ENCODE results near the gene RNF19B. TPM values are rescaled to one million over a fixed set of nuclear protein-coding genes. Genes with fewer than 3 reads are reported as not detected.

The RNF19B gene
- total and polyA plus RNA-seq, 4 donors = 13.6 to 35.5 (median 27.7) TPM

DNA sequence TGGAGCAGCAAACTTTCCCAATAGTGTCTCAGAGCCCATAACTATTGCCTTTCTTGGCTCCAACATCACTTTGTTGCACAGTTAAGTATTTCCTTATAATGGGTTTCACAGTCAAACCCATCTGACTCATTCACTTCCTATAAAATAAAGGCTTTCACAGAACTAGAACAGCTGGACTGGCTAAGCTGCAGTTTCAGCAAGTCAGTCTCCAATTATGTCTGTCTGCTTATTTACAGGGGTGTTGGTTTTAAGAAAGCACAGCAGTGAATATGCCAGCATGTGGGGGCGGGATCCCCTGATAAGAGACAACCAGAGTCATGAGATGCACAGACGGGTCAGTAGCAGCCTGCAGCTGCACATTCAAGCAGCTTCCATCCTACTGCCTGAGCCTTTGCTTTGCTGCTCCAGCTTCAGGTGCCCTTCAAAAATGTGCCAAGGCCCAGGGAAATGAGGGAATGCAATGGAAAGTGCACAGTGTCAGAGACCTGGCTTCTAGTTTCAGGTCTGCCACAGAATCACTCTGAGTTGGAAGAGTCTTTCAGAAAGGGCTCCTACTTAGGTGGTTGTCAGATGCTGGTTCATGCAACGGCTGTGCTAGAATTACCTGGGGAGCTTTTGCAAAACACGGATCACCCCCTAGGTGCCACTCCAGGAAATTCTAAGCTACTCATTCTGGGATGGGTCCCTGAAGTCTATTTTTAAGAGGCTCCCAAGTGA lies 24.8 kb downstream of the RNF19B start:
- 70% methylated on average over 4 of the region's 4 CpGs for WGBS (ENCODE audit: insufficient coverage)
- no peaks in the 10 kb centered on the region for H3K27me3 ChIP-seq (ENCODE audit: control insufficient read depth, insufficient read depth, low read length)
- peaks cover 61% of the 10 kb centered on the region for H3K36me3 ChIP-seq (ENCODE audit: control insufficient read depth, insufficient read depth, low read length)
- no peaks in the 10 kb centered on the region for H3K9me3 ChIP-seq (ENCODE audit: control insufficient read depth, insufficient read depth, low read length)
- no peak overlapping the region for H3K4me3 ChIP-seq (ENCODE audit: low read depth, low read length)
- H3K4me1 ChIP-seq (ENCODE audit: control insufficient read depth, insufficient read depth, low read length) = no peaks in the 10 kb centered on the region
- no peak overlapping the region for H3K27ac ChIP-seq (ENCODE audit: low read depth, low read length)
- DNase-seq (ENCODE audit: low read depth in 4 of 6, low spot score in 6 of 6) = peak in 2 of 6 donors; percentile 18 to 43

DNA sequence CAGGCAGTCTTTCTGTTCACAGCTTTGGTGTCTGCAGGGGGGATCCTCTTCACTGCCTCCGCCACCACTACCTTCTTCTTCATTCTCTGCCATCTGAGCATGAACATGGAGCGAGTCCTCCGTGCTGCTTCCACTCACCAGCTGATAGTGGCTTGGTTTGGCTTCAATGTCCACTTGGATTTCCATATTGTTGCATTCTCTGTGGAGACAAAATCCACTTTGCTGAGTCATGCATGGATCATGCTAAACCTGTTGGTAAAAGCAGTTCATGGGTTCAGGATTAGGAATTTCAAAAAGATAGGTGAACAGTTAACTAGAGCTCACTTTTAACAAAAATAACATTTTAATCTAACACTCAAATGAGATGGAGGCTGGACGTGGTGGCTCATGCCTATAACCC lies 27.5 kb downstream of the RNF19B start:
- DNase-seq (ENCODE audit: low read depth in 4 of 6, low spot score in 6 of 6) = no peak
- H3K4me1 ChIP-seq (ENCODE audit: control insufficient read depth, insufficient read depth, low read length) = peaks cover 3% of the 10 kb centered on the region
- peaks cover 42% of the 10 kb centered on the region for H3K36me3 ChIP-seq (ENCODE audit: control insufficient read depth, insufficient read depth, low read length)
- no peaks in the 10 kb centered on the region for H3K27me3 ChIP-seq (ENCODE audit: control insufficient read depth, insufficient read depth, low read length)
- H3K9me3 ChIP-seq (ENCODE audit: control insufficient read depth, insufficient read depth, low read length) = no peaks in the 10 kb centered on the region
- no peak overlapping the region for H3K27ac ChIP-seq (ENCODE audit: low read depth, low read length)
- WGBS (ENCODE audit: insufficient coverage) = 95% methylated on average over 3 of the region's 4 CpGs
- no peak overlapping the region for H3K4me3 ChIP-seq (ENCODE audit: low read depth, low read length)

DNA sequence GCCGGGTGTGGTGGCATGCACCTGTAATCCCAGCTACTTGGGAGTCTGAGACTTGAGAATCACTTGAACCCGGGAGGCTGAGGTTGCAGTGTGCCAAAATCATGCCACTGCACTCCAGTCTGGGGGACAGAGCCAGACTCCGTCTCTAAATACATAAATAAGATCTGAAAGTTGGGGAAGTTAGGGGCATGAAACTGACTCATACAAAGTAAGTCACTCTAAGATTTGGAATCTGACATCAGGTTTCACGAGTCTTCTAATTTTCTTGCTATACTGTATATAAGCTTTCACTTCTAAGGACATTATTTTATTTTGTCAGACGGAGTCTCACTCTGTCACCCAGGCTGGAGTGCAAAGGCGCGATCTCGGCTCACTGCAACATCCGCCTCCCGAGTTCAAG lies 30.1 kb downstream of the RNF19B start:
- Histone ChIP-seq H3K36me3 (ENCODE audit: control insufficient read depth, insufficient read depth, low read length) (peaks cover 25% of the 10 kb centered on the region), H3K4me3 (ENCODE audit: low read depth, low read length) (no peak overlapping the region), H3K27ac (ENCODE audit: low read depth, low read length) (no peak overlapping the region), H3K27me3 (ENCODE audit: control insufficient read depth, insufficient read depth, low read length) (no peaks in the 10 kb centered on the region), H3K9me3 (ENCODE audit: control insufficient read depth, insufficient read depth, low read length) (no peaks in the 10 kb centered on the region), H3K4me1 (ENCODE audit: control insufficient read depth, insufficient read depth, low read length) (peaks cover 3% of the 10 kb centered on the region)
- DNase-seq (ENCODE audit: low read depth in 4 of 6, low spot score in 6 of 6) = no peak
- WGBS (ENCODE audit: insufficient coverage) = 94% methylated on average over 8 of the region's 10 CpGs

DNA sequence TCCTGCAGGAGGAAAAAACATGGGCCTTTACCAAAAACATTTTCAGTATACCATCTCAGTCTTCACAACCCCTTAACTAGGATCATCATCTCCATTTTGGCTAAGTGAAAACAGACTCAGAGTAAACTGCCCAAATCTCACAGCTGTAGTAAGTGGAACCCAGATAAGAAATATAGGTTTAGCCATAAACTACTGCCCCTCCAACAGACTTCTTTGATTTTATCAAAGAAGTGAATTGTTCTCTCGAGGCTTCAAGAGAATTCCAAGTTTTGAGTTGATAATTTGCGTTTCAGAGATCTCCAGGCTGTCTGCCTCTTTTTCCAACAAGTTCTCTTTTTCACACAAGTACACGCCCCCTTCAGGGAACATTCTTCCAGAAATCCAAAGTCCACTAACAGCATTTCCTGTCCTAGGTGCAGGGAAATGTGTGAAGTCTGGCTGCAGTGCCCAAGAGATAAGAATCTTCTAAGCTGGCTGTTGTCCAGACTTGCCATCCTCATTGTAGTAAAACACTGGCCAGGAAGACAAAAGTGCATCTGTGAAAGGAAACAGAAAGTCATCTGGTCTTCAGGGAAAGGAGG lies 30.8 kb downstream of the RNF19B start:
- Histone ChIP-seq H3K27ac (ENCODE audit: low read depth, low read length) (peak overlapping the region; percentile 18), H3K36me3 (ENCODE audit: control insufficient read depth, insufficient read depth, low read length) (peaks cover 25% of the 10 kb centered on the region), H3K4me3 (ENCODE audit: low read depth, low read length) (no peak overlapping the region), H3K27me3 (ENCODE audit: control insufficient read depth, insufficient read depth, low read length) (no peaks in the 10 kb centered on the region), H3K4me1 (ENCODE audit: control insufficient read depth, insufficient read depth, low read length) (peaks cover 3% of the 10 kb centered on the region), H3K9me3 (ENCODE audit: control insufficient read depth, insufficient read depth, low read length) (no peaks in the 10 kb centered on the region)
- peak in 1 of 6 donors; percentile 24 for DNase-seq (ENCODE audit: low read depth in 4 of 6, low spot score in 6 of 6)
- no CpG with 5 or more reads among the region's 3 CpGs for WGBS (ENCODE audit: insufficient coverage)

DNA sequence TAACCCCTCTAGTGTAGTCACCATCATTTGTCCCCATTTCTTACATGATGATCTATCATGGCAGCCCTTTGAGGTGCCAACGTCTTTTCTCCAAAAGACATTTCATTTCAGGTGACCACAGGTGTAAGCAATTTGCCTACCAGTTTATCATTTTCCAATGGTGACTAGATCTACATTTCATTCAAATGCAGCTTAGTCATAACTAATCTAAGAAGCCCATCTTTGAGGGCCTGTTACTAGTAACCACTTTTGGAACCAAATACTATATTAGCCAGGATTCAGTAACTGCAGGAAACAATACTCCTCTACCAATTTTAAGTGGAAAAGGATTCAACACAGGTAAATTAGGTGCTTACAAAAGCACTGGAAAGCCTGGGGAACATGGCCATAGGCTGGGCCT lies 32.8 kb downstream of the RNF19B start:
- H3K9me3 ChIP-seq (ENCODE audit: control insufficient read depth, insufficient read depth, low read length) = no peaks in the 10 kb centered on the region
- H3K36me3 ChIP-seq (ENCODE audit: control insufficient read depth, insufficient read depth, low read length) = peaks cover 14% of the 10 kb centered on the region
- WGBS (ENCODE audit: insufficient coverage) = 86% methylated on average over 1 of the region's 1 CpG
- no peak for DNase-seq (ENCODE audit: low read depth in 4 of 6, low spot score in 6 of 6)
- H3K4me3 ChIP-seq (ENCODE audit: low read depth, low read length) = no peak overlapping the region
- H3K27me3 ChIP-seq (ENCODE audit: control insufficient read depth, insufficient read depth, low read length) = no peaks in the 10 kb centered on the region
- H3K4me1 ChIP-seq (ENCODE audit: control insufficient read depth, insufficient read depth, low read length) = peaks cover 3% of the 10 kb centered on the region
- no peak overlapping the region for H3K27ac ChIP-seq (ENCODE audit: low read depth, low read length)

DNA sequence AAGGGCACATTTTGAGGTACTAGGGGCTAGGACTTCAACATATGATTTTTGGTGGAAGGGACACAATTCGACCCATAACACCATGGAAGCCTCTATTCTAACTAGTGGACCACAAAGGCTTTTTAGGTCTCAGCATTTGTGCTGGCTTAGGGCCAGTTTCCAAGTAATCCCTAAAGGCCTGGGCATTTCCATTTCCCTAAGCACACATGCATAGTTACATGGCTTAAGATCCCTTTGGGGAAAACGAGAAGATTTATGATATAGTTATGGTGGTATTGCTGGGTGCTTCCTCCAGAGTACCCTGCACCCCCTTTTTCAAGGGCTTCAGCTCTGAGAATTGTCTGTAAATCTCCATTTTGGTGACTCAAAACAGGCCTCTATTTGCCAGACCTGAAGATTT lies 35.2 kb downstream of the RNF19B start:
- Histone ChIP-seq H3K27me3 (ENCODE audit: control insufficient read depth, insufficient read depth, low read length) (peaks cover 15% of the 10 kb centered on the region), H3K4me1 (ENCODE audit: control insufficient read depth, insufficient read depth, low read length) (peaks cover 20% of the 10 kb centered on the region), H3K4me3 (ENCODE audit: low read depth, low read length) (no peak overlapping the region), H3K9me3 (ENCODE audit: control insufficient read depth, insufficient read depth, low read length) (no peaks in the 10 kb centered on the region), H3K27ac (ENCODE audit: low read depth, low read length) (no peak overlapping the region), H3K36me3 (ENCODE audit: control insufficient read depth, insufficient read depth, low read length) (peaks cover 2% of the 10 kb centered on the region)
- WGBS (ENCODE audit: insufficient coverage) = 83% methylated on average over 1 of the region's 2 CpGs
- DNase-seq (ENCODE audit: low read depth in 4 of 6, low spot score in 6 of 6) = no peak

DNA sequence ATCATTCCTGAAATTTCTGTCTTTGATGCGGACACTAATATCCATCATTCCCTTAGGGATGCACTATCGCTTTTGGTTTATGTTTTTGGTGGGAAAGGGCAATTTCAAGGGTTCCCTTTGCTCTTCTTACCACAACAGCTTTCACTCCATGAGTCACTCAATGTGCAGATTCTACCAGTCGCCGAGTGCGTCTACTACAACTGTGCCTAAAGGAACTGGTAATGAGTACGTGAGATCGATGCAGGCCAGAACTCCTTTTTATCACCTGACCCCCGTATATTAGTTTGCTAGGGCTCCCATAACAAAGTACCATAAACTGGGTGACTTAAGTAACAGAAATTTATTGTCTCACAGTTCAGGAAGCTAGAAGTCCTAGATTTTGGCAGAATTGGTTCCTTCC lies 35.9 kb downstream of the RNF19B start:
- no peak for DNase-seq (ENCODE audit: low read depth in 4 of 6, low spot score in 6 of 6)
- peaks cover 17% of the 10 kb centered on the region for H3K4me1 ChIP-seq (ENCODE audit: control insufficient read depth, insufficient read depth, low read length)
- H3K27me3 ChIP-seq (ENCODE audit: control insufficient read depth, insufficient read depth, low read length) = peaks cover 19% of the 10 kb centered on the region
- H3K27ac ChIP-seq (ENCODE audit: low read depth, low read length) = no peak overlapping the region
- no peaks in the 10 kb centered on the region for H3K36me3 ChIP-seq (ENCODE audit: control insufficient read depth, insufficient read depth, low read length)
- no peaks in the 10 kb centered on the region for H3K9me3 ChIP-seq (ENCODE audit: control insufficient read depth, insufficient read depth, low read length)
- WGBS (ENCODE audit: insufficient coverage) = no CpG with 5 or more reads among the region's 8 CpGs
- no peak overlapping the region for H3K4me3 ChIP-seq (ENCODE audit: low read depth, low read length)

DNA sequence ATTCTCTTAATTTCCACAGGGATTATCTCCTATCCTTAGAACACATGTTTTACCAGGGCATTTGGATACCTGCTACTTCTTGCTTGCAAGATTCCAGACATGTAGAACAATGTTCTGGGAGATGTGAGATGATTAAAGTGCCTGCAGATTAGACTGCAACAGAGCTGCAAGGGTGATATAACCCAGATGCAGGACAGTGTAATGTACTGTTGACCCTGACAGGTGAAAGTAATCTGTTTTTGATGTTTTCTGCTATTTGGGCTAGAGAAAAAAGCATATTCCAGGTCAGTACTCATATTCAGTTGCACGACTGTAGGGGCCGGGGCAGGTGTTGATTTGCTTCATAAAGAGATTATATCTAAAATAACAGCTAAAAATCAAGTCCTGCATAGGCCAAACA lies 36.3 kb downstream of the RNF19B start:
- no CpG with 5 or more reads among the region's 2 CpGs for WGBS (ENCODE audit: insufficient coverage)
- H3K36me3 ChIP-seq (ENCODE audit: control insufficient read depth, insufficient read depth, low read length) = no peaks in the 10 kb centered on the region
- H3K27ac ChIP-seq (ENCODE audit: low read depth, low read length) = no peak overlapping the region

DNA sequence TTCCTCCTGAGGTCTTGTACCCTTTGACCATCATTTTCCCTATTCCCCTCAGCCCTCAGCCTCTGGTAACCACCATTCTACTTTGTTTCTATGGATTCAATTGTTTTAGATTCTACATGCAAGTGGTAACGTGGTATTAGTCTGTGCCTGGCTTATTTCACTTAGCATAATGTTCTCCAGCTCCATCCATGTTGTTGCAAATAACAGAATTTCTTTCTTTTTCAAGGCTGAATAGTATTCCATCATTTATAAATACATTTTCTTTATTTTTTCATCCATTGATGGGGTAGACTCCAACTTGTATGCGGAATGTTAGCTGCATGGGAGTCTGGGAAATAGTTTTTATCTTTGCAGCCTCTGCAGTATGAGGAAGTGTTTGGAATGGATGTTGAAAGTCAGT lies 37.2 kb downstream of the RNF19B start:
- no peak overlapping the region for H3K27ac ChIP-seq (ENCODE audit: low read depth, low read length)
- H3K27me3 ChIP-seq (ENCODE audit: control insufficient read depth, insufficient read depth, low read length) = peaks cover 24% of the 10 kb centered on the region
- no peaks in the 10 kb centered on the region for H3K36me3 ChIP-seq (ENCODE audit: control insufficient read depth, insufficient read depth, low read length)
- H3K4me3 ChIP-seq (ENCODE audit: low read depth, low read length) = no peak overlapping the region
- H3K9me3 ChIP-seq (ENCODE audit: control insufficient read depth, insufficient read depth, low read length) = no peaks in the 10 kb centered on the region
- H3K4me1 ChIP-seq (ENCODE audit: control insufficient read depth, insufficient read depth, low read length) = peaks cover 17% of the 10 kb centered on the region
- WGBS (ENCODE audit: insufficient coverage) = no CpG with 5 or more reads among the region's 2 CpGs
- no peak for DNase-seq (ENCODE audit: low read depth in 4 of 6, low spot score in 6 of 6)

More for the DNA sequence above, 36.3 kb downstream of the RNF19B start:
- Histone ChIP-seq H3K27me3 (ENCODE audit: control insufficient read depth, insufficient read depth, low read length) (peaks cover 21% of the 10 kb centered on the region), H3K4me1 (ENCODE audit: control insufficient read depth, insufficient read depth, low read length) (peaks cover 17% of the 10 kb centered on the region), H3K9me3 (ENCODE audit: control insufficient read depth, insufficient read depth, low read length) (no peaks in the 10 kb centered on the region), H3K4me3 (ENCODE audit: low read depth, low read length) (no peak overlapping the region)
- no peak for DNase-seq (ENCODE audit: low read depth in 4 of 6, low spot score in 6 of 6)

DNA sequence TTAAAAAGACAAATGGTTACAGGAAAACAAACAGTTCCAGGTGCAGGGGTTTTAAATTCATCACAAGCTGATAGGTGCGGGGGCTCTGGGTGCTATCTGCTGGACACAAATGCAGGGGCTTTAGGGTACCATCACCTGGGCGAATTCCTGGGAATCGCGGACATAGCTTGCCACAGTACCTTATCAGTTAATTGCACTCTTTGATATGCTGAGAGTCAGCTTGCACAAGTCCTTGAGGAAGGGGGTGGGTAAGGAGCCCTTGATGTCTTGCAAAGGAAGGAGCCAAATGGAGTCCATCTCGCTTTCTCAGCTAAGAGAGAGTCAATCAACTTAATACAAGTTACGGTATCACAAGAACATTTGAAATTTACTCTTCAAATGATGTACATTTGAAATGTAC lies 38.0 kb downstream of the RNF19B start:
- no peaks in the 10 kb centered on the region for H3K36me3 ChIP-seq (ENCODE audit: control insufficient read depth, insufficient read depth, low read length)
- H3K4me3 ChIP-seq (ENCODE audit: low read depth, low read length) = no peak overlapping the region
- peaks cover 24% of the 10 kb centered on the region for H3K27me3 ChIP-seq (ENCODE audit: control insufficient read depth, insufficient read depth, low read length)
- H3K9me3 ChIP-seq (ENCODE audit: control insufficient read depth, insufficient read depth, low read length) = no peaks in the 10 kb centered on the region
- no peak overlapping the region for H3K27ac ChIP-seq (ENCODE audit: low read depth, low read length)
- 86% methylated on average over 1 of the region's 6 CpGs for WGBS (ENCODE audit: insufficient coverage)
- DNase-seq (ENCODE audit: low read depth in 4 of 6, low spot score in 6 of 6) = no peak
- peaks cover 17% of the 10 kb centered on the region for H3K4me1 ChIP-seq (ENCODE audit: control insufficient read depth, insufficient read depth, low read length)
